GM03348 (cell line): ENCODE results near the gene PTK6.
"Not testable (repeated sequence)": the region's sequence is repeated elsewhere in the genome, so short reads cannot be mapped to it uniquely, and the experiment has no call there.

Experiments
- DNase-seq: peaks from one replicate; pipeline ENCODE4 v3.0.0; 2012; ENCODE audit warnings: low spot score

PTK6 gene

GRCh38 chr20:63494420-63495166 is 42.6 kb downstream of the PTK6 start:
- no peak for DNase-seq

- no peak for DNase-seq
These were observed 43.1 kb downstream of the PTK6 start for GRCh38 chr20:63494084-63494419.

GRCh38 chr20:63493563-63494020 is 43.6 kb downstream of the PTK6 start:
- DNase-seq: no peak

GRCh38 chr20:63492982-63493381 is 44.2 kb downstream of the PTK6 start:
- no peak for DNase-seq

- no peak for DNase-seq
These were observed 44.7 kb downstream of the PTK6 start for GRCh38 chr20:63492518-63492917.

- no peak for DNase-seq
These were observed 45.4 kb downstream of the PTK6 start for GRCh38 chr20:63491635-63492230.

- no peak for DNase-seq
These were observed 46.1 kb downstream of the PTK6 start for GRCh38 chr20:63491078-63491477.

GRCh38 chr20:63490416-63490815 is 46.8 kb downstream of the PTK6 start:
- DNase-seq: no peak

- no peak for DNase-seq
These were observed 48.6 kb downstream of the PTK6 start for GRCh38 chr20:63488315-63489251.

GRCh38 chr20:63487781-63488241 is 49.4 kb downstream of the PTK6 start:
- no peak for DNase-seq

- no peak for DNase-seq
These were observed 49.9 kb downstream of the PTK6 start for GRCh38 chr20:63487116-63487764.

GRCh38 chr20:63486300-63486855 is 50.8 kb downstream of the PTK6 start:
- DNase-seq: no peak

- DNase-seq: no peak
These were observed 52.3 kb downstream of the PTK6 start for GRCh38 chr20:63484651-63485403.

- DNase-seq: no peak
These were observed 52.9 kb downstream of the PTK6 start for GRCh38 chr20:63484236-63484635.

- DNase-seq: no peak
These were observed 53.3 kb downstream of the PTK6 start for GRCh38 chr20:63483834-63484233.

- DNase-seq: no peak
These were observed 55.1 kb downstream of the PTK6 start for GRCh38 chr20:63482021-63482587.

- DNase-seq: no peak
These were observed 55.7 kb downstream of the PTK6 start for GRCh38 chr20:63481503-63481902.

GRCh38 chr20:63479695-63480419 is 57.3 kb downstream of the PTK6 start:
- DNase-seq: not testable (repeated sequence)

GRCh38 chr20:63478346-63479302 is 58.6 kb downstream of the PTK6 start:
- no peak for DNase-seq
